ENCODE results near the gene PCDH9.
A peak's percentile ranks its signal among the peaks of the same experiment; 100 is the strongest.

The PCDH9 gene

GRCh38 chr13:66581675-66582074, 648.5 kb downstream of the PCDH9 start:
- no peak for DNase-seq (ENCODE audit: low read depth, low spot score)
- no peak overlapping the region for H3K4me3 ChIP-seq (ENCODE audit: low read depth, low read length)
- TF ChIP-seq, protein P1, sequence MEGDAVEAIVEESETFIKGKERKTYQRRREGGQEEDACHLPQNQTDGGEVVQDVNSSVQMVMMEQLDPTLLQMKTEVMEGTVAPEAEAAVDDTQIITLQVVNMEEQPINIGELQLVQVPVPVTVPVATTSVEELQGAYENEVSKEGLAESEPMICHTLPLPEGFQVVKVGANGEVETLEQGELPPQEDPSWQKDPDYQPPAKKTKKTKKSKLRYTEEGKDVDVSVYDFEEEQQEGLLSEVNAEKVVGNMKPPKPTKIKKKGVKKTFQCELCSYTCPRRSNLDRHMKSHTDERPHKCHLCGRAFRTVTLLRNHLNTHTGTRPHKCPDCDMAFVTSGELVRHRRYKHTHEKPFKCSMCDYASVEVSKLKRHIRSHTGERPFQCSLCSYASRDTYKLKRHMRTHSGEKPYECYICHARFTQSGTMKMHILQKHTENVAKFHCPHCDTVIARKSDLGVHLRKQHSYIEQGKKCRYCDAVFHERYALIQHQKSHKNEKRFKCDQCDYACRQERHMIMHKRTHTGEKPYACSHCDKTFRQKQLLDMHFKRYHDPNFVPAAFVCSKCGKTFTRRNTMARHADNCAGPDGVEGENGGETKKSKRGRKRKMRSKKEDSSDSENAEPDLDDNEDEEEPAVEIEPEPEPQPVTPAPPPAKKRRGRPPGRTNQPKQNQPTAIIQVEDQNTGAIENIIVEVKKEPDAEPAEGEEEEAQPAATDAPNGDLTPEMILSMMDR (IDR thresholded peaks at IDR 0.05; ENCODE audit: low read depth, low read length) = no peak
- in situ Hi-C loops (cut with HindIII; ENCODE audit: low sequenced_read_pairs) = no loop called here

- H3K4me3 ChIP-seq (ENCODE audit: low read depth, low read length) = no peak overlapping the region
- TF ChIP-seq, protein P1 (IDR thresholded peaks at IDR 0.05; ENCODE audit: low read depth, low read length) = no peak
- DNase-seq (ENCODE audit: low read depth, low spot score) = peak; percentile 20
- in situ Hi-C loops (cut with HindIII; ENCODE audit: low sequenced_read_pairs) = no loop called here
These were observed 651.8 kb downstream of the PCDH9 start for GRCh38 chr13:66578305-66578704.

DNA sequence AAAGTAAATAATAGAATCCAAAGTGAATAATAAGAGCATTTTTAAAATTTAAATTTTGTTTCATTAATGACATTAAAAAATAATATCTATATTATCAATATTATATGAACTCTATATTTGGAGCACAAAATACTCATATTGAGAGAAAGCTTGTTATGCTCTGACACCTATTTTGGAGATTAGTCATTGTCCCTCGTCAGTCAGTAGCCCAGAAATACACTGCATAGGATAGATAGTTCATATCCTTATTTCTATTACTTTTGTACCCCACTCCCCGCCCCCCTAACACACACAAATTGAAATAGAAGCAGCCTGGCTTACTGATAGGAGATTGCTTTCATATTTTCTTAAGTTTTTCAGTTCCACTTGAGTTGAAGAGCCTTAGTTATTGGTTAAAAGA, 652.8 kb downstream of the PCDH9 start:
- TF ChIP-seq, protein P1 (IDR thresholded peaks at IDR 0.05; ENCODE audit: low read depth, low read length) = no peak
- DNase-seq (ENCODE audit: low read depth, low spot score) = no peak
- in situ Hi-C loops (cut with HindIII; ENCODE audit: low sequenced_read_pairs) = no loop called here
- no peak overlapping the region for H3K4me3 ChIP-seq (ENCODE audit: low read depth, low read length)

DNA sequence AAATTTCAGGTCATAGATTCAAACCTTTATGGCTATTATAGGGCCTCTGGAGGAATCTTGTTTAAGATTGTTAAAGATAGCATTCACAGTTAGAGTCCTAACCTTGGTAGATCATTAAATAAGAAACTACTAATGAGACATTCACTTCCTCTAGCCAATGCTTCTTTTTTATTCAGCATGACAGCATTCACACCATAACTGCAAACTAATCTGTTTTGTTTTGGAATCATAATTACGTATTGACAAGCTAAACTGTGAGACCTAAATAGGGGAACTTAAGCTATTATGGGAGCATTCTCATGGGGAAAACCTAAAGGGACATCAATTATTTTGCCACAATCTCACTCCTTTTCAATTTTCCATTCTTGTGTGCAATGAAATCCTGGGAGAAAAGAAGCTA, 653.8 kb downstream of the PCDH9 start:
- H3K4me3 ChIP-seq (ENCODE audit: low read depth, low read length) = no peak overlapping the region
- DNase-seq (ENCODE audit: low read depth, low spot score) = no peak
- in situ Hi-C loops (cut with HindIII; ENCODE audit: low sequenced_read_pairs) = no loop called here
- TF ChIP-seq, protein P1 (IDR thresholded peaks at IDR 0.05; ENCODE audit: low read depth, low read length) = no peak

DNA sequence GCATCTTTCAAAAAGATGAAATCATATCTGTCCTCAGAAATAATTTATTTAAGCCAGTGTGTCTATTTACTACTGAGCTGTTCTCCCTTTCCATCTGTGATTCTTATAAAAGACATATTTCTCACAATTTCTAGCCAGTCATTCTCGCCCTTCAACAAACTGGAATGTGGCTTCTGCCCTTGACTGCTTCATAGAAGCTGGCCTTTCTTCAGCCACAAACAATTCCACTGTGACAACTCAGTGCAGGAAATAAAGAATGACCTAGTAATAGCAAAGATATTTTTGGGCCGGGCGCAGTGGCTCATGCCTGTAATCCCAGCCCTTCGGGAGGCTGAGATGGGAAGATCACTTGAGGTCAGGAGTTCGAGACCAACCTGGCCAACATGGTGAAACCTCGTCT, 655.5 kb downstream of the PCDH9 start:
- in situ Hi-C loops (cut with HindIII; ENCODE audit: low sequenced_read_pairs) = no loop called here
- no peak overlapping the region for H3K4me3 ChIP-seq (ENCODE audit: low read depth, low read length)
- peak; percentile 48 for DNase-seq (ENCODE audit: low read depth, low spot score)
- TF ChIP-seq, protein P1 (IDR thresholded peaks at IDR 0.05; ENCODE audit: low read depth, low read length) = no peak

DNA sequence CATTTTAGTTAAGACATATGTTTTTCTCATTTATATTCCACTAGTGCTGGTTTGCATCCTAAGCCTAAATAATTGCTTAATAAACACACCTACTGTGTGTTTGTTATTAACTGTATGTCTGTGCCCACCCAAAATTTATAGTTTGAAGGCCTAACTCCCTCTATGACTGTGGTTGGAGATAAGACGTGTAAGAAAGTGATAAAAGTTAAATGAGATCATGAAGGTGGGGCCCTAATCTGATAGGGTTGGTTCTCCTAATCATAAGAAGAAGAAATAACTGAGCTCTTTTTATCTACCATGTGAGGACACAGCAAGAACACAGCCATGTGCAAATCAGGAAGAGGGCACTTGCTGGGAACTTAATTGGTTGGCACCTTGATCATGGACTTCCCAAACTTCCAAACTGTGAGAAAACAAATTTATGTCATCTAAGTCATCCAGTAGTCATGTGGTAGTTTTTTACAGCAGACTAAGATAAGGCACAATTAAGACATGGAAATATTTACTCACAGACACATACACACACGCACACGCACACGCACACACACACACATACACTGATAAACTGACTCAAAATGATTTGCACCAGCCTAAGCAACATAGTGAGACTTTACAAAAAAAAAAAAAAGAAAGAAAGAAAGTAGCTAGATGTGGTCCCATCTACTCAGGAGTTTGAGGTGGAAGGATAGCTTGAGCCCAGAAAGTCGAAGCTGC, 662.1 kb downstream of the PCDH9 start:
- in situ Hi-C loops (cut with HindIII; ENCODE audit: low sequenced_read_pairs) = no loop called here
- DNase-seq (ENCODE audit: low read depth, low spot score) = no peak
- no peak overlapping the region for H3K4me3 ChIP-seq (ENCODE audit: low read depth, low read length)
- TF ChIP-seq, protein P1 (IDR thresholded peaks at IDR 0.05; ENCODE audit: low read depth, low read length) = no peak

Data from astrocyte of the spinal cord (primary cell).